ENCODE results near the gene ZNF362. TPM values are rescaled to one million over a fixed set of nuclear protein-coding genes. Genes with fewer than 3 reads are reported as not detected.

The ZNF362 gene
- polyA plus RNA-seq, 4 donors, result 53.4 to 68.1 (median 61.4) TPM

DNA sequence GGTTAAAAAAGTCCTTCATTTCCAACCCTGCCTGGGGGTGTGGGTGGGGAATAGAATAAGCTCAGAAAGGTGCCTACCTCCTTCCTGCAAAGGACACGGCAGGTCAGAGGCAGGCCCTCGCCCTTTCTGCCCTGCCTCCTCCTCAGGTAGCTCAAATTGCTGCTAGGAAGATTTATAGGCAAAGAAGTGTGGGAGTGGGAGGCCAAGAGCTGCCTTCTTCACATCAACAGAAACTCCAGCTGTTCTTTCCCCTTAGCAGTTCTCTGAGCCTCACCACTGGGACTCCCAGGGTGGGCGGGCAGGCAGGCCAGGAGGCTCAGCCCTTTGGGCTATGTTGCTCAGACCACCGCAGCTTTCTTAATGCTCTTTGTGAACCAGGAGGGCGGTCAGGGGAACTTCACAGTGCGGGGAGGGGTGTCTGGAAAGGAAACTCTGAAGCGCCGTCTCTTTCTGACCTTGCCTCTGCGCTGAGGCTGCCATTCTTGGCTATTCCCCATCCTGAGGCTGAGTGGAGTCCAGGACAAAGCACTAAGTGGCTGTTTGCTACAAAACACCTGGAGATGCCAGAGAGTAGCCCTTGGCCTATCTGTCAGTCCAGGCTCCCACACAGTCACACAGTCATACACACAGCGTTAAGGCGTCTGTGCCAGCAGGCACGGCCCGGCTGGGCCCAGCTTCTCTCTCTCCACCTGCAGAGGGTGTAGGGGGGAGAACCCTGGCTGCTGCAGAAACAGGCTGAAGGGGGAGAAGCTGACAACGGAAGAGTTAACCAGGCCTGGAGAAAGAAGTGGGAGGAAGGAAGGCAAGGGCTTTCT, 67.6 kb downstream of the ZNF362 start:
- DNase-seq (ENCODE audit: low read depth in 4 of 4, low spot score in 3 of 4), result no peak

DNA sequence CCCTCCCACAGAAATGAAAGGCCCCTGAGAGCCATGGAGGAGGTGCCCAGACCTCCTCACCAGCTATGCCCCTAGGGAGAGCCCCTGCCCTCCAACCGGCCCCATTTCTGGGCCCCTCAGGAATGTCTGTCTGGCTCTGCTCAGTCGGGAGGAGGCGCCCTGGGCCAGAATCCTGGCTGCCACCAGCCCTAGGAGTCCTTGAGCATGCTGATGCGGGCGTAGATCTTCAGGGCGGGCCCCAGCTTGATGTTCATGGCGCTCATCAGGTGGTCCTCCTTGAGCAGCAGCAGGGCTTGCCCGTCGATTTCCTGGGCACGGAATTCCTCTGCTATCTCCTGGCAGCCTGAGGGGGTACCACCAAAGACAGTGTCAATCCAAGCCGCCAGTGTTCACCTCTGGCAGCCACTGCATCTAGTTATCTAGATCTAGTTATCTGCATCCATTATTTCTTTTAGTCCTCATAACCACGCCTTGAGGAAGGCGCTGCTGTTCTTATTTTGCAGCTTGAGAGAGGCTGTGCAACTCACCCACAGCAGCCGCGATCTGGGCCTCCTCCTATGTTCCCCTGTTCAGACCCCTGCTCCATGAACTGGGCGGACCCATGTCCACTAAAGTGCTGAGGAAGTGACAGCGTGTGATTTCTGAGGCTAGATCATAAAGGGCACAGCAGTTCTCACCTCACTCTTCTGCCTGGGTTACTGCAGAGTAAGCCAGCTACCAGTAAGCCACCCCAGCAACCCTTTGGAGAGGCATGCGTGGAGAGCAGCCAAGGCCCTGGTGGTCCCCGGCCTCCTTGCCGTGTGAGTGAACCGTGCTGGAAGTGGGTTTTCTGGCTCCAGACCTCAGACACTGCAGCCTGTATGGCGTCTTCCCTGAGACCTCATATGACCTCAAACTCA, 68.6 kb downstream of the ZNF362 start:
- DNase-seq (ENCODE audit: low read depth in 4 of 4, low spot score in 3 of 4), result no peak

DNA sequence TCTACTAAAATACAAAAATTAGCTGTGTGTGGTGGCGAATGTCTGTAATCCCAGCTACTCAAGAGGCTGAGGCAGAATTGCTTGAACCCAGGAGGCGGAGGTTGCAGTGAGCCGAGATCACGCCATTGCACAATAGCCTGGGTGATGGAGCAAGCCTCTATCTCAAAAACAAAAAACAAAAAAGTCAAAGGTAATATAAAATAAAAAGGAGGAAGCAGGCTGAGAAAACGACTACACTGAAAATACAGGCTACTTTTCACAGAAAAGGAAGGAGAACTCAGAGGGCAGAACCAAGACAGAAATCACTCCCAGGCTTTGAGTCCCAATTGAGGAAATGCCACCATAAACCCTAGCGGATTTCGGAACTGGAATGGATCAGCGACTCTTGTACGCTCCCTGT, 70.5 kb downstream of the ZNF362 start:
- DNase-seq (ENCODE audit: low read depth in 4 of 4, low spot score in 3 of 4), result no peak

- DNase-seq (ENCODE audit: low read depth in 4 of 4, low spot score in 3 of 4), result no peak
Measured at GRCh38 chr1:33327587-33328325, 71.5 kb downstream of the ZNF362 start.

GRCh38 chr1:33328817-33329216, 72.5 kb downstream of the ZNF362 start:
- no peak for DNase-seq (ENCODE audit: low read depth in 4 of 4, low spot score in 3 of 4)

DNA sequence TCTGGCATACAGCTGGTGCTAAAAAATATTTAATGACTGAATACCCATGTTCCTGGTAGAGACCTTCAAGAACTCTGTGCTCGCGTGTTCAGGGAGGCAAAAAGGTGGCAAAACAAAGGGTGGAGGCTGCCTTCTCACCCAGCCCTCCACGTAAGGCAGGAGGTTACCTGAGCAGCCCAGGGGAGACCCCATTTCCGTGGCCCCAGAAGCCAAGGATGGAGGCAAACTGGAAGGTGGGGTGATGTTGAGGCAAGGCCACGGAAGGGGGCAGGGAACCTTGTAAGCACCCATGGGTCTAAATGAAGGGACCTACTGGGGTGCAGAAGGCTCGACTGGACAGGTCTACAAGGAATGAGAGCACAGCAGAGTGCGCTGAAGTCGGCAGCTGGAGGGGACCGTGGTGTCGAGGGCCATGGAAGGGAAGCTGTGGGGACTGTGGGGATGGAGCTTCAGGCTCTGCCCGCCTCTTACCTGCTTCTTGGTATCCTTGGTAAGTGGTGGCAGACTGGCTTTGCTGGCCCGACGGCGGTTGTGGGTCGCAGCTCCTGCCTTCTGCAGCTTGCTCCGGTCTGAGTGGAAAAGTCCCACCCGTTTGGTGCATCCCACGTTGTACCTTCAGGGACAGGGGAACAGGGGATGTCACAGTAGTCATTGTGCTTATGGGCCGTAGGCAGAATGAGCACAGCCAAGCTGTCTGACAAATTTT, 73.5 kb downstream of the ZNF362 start:
- no peak for DNase-seq (ENCODE audit: low read depth in 4 of 4, low spot score in 3 of 4)

GRCh38 chr1:33330361-33330890, 74.1 kb downstream of the ZNF362 start:
- no peak for DNase-seq (ENCODE audit: low read depth in 4 of 4, low spot score in 3 of 4)

DNA sequence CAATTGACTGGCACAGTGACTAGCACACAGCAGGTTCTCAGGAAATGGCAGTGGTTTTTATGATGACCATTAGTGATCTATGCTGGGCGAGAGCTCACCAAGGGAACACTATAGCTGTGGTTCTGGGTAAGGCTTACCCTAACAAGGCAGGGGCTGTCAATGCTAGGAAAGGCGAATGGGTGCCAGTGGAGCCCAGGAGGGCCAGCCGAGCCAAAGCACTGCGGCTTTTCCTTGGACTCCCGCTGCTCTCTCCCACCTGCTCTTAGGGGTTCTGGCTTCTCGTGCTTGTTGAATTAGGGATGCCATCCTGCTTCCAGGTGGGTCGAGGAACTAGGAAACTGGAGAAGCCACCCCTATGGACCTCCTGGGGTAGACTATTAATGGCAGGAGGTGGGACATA, 74.6 kb downstream of the ZNF362 start:
- no peak for DNase-seq (ENCODE audit: low read depth in 4 of 4, low spot score in 3 of 4)

DNA sequence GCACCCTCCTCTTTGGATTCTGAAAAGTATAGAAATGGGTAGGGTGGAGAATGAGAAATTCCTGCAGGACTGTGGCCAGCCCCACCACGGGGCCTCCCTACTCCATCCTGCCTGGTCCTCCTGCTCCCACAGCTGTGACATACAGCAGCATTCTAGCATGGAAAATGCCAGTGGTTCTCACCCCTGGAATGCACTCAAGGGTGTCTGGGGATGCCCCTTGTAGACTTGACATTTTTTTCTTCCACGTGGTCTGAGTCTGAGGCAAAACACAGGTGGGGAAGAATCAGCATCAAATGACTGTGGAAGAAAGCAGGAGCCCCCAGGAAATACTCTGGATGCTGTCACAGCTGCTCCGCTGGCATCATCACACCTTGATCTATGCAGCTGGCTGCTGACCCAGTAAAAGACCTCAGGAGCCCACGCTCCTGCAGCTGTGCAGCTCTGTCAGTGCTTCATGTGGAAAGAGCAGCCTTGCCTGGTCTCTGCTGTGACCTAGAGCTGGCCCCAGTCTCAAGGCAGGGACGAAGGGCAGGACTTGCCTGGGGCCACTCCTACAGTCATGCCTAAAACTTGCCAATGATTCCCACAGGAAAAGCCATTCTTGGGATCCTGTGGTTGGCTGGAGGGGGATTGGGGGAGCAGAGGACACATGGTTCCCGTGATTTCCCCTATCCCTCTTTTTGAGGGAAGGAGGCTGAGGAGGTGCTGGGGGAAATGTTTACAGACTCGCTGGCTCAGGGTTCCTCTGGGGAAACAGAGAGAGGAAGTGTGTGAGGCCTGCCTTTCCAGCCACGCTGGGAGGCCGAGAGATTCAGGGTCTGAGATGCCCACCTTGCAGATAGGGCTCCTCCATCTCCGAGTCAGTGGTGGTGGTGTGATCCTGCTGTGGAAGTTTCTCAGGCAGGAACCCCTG, 75.4 kb downstream of the ZNF362 start:
- no peak for DNase-seq (ENCODE audit: low read depth in 4 of 4, low spot score in 3 of 4)

- no peak for DNase-seq (ENCODE audit: low read depth in 4 of 4, low spot score in 3 of 4)
Measured at GRCh38 chr1:33332357-33332789, 76.1 kb downstream of the ZNF362 start.

DNA sequence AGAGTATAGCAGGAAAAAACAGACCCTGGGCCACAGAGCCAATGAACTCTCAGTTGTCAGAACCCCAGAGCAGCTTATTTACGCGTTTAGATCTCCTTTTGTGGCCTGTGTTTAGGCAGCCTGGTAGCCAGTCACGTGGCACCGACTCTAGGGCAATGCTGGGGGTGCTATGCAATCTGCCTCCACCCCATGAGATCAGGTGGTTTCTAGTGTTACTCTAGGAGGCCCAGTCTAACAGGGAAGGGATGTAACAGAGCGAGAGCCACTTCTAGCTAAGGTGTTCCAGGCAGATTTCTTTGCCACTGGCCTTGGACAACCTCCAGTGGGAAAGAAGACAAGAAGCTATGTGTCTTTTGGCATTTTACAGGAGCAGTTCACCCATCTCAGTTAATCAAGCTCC, 76.6 kb downstream of the ZNF362 start:
- no peak for DNase-seq (ENCODE audit: low read depth in 4 of 4, low spot score in 3 of 4)

GRCh38 chr1:33334081-33334552, 77.8 kb downstream of the ZNF362 start:
- no peak for DNase-seq (ENCODE audit: low read depth in 4 of 4, low spot score in 3 of 4)

DNA sequence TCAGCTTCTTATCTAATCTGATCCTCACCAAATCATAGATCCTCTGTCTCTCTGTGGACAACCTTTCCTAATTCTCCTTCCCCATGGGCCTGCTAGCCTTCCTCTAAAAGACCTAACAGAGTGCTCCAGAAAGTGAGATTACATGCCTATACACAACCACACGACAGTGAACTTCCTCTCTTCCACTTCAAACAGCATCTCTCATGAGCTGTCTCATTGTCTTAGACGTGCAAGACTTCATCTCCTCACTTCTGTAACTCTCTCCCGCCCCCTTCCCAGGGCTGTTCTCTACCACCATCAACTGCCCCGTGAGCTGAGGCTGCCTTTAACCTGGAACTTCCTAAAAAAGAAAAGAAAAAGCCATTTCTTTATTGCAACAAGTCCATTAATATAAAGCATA, 78.7 kb downstream of the ZNF362 start:
- DNase-seq (ENCODE audit: low read depth in 4 of 4, low spot score in 3 of 4), result no peak

DNA sequence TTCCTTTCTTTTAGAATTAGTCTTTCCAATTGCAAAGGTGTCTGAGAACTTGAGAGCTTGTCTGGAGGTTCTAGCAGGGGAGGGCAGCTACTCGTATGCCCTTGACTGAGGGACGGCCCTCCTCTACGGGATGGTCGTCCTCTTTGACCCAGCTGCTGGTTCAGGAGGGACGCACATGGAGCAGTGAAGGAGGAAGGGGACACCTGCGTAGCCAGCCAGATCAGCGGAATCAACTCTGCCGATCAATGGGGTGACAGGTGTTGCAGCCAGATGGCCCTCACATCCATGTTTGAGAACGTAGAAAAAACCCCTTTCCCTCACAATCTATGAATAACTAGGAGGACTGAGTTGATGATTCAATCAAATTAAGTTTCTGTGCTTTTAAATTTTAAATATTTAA, 80.3 kb downstream of the ZNF362 start:
- DNase-seq (ENCODE audit: low read depth in 4 of 4, low spot score in 3 of 4), result no peak

DNA sequence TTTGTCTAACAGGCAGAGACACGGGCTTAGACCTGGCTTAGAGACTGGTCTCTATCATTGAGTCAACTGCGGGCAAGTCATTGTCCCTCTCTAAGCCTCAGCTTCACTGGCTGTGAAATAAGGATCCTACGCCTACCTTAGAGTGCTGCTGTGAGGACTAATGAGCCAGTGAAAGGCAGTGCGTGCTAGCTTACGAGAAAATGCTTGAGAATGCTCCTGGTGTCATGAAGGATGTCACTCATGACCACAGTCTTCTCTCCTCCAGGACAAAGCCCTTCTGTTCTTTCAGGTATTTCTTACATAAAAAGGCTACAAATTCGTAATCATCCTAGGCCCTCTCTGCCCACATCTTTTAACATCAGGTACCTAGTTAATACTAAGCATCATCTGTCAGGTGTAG, 81.1 kb downstream of the ZNF362 start:
- no peak for DNase-seq (ENCODE audit: low read depth in 4 of 4, low spot score in 3 of 4)

GRCh38 chr1:33338048-33338439, 81.8 kb downstream of the ZNF362 start:
- no peak for DNase-seq (ENCODE audit: low read depth in 4 of 4, low spot score in 3 of 4)

DNA sequence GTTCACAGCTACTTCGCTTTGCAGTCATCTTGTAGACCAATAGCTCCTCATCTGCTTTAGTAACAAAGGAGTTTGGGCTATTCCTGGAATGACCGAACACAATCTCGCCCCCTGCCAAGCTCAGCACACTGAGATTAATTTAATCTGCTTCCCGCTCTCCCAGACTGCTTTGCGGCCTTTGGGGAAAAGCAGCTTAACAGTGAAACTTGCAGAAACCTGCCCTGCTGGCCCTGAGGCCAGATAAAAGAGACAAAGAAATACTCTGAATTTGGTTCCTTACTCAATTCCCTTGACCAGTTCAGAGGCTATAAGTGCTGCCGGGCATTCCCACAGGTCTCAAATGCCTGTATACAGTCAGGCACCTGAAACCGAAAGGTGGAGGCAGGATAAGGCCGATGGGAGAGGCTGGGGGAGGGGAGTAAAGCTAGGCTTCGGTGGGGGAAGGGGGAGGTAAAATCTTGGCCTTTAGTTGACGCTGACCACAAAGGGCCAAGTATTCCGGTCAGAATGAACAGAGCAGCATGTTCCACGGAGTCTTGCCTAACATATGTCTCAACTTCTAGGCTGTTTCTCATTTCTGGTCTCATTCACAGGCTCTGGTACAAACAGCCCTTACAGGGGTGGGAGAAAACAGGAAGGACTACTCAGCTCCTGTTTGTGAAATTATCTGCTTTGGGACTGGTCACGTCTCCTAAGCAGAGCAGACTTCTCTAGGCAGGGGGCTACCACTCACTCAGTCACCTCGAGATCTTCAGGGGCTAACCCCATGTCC, 82.3 kb downstream of the ZNF362 start:
- no peak for DNase-seq (ENCODE audit: low read depth in 4 of 4, low spot score in 3 of 4)

- no peak for DNase-seq (ENCODE audit: low read depth in 4 of 4, low spot score in 3 of 4)
Measured at GRCh38 chr1:33339413-33339812, 83.1 kb downstream of the ZNF362 start.
